Choroid plexus epithelial cell (primary cell): ENCODE data around the gene CLDN25.

Experiments
- DNase-seq: peaks from one replicate; pipeline ENCODE4 v3.0.0-alpha.2; 2010; ENCODE audit warnings: low read depth
- H3K4me3 ChIP-seq: 2 replicates; pipeline ENCODE4 v1.5.1; 2011; ENCODE audit warnings: low read depth, mild to moderate bottlenecking, control low read depth, low read length, moderate library complexity
- CTCF ChIP-seq: conservative IDR thresholded peaks from 2 replicates; pipeline ENCODE4 v1.5.1; 2011; ENCODE audit warnings: low read depth, mild to moderate bottlenecking, control low read depth, inconsistent platforms, low read length, moderate library complexity

The CLDN25 gene

GRCh38 chr11:113828191-113828590 lies 48.6 kb downstream of the CLDN25 start:
- no peak for TF ChIP-seq CTCF
- no peak overlapping the region for H3K4me3 ChIP-seq
- no peak for DNase-seq

- DNase-seq: no peak
- H3K4me3 ChIP-seq: no peak overlapping the region
- TF ChIP-seq CTCF: no peak
Observed at GRCh38 chr11:113829751-113830150, 50.2 kb downstream of the CLDN25 start.
